ENCODE results near the gene PANX3.

PANX3 gene

DNA sequence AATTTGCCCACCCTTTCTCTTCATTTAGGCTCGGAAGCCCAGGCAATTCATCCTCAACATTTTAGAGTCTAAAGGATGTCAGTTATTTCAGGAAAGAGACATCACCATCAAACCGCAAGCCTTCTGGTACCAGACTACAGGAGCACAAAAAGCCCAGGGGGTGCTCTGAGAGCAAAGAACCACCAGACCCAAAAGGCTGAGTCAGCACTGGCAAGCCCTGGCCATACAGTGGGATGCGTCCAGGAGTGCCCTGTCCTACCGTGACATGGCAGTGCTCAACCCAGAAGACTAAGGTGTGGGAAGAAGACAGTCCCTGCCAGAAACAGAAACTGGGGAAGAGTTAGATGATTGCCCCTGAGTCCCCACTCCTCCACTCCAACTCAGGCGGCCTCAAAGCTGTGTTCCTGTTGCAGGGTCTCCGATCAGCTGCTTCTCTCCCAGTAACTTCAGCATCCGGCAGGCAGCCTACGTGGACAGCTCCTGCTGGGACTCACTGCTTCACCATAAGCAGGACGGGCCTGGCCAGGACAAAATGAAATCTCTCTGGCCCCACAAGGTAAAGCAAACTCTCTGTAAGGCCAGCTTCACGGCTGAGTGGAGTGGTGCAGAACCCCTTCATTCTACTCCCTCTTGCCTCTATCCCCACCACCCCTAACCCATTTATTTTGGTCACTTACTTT is 1.5 kb downstream of the PANX3 start:
- DNase-seq (ENCODE audit: low read depth in 1 of 2, low spot score in 1 of 2) = no peak

DNA sequence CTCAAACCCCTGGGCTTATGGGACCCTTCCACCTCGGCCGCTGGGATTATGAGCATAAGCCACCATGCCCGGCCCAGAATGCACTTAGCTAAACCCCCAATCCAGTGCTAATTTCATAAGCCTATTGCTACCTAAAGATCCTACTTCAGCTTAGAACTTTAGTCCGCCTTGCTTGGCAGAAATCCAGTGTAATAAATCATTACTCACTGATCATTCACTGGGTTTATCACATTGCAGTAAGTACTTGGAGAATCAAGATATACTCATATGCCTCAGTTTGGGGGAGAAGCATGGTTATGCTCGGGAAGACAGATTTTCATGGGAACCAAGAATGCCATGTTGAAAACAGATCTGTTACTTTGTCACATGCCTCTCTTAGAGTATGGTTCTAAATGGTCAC is 7.6 kb downstream of the PANX3 start:
- no peak for DNase-seq (ENCODE audit: low read depth in 1 of 2, low spot score in 1 of 2)

DNA sequence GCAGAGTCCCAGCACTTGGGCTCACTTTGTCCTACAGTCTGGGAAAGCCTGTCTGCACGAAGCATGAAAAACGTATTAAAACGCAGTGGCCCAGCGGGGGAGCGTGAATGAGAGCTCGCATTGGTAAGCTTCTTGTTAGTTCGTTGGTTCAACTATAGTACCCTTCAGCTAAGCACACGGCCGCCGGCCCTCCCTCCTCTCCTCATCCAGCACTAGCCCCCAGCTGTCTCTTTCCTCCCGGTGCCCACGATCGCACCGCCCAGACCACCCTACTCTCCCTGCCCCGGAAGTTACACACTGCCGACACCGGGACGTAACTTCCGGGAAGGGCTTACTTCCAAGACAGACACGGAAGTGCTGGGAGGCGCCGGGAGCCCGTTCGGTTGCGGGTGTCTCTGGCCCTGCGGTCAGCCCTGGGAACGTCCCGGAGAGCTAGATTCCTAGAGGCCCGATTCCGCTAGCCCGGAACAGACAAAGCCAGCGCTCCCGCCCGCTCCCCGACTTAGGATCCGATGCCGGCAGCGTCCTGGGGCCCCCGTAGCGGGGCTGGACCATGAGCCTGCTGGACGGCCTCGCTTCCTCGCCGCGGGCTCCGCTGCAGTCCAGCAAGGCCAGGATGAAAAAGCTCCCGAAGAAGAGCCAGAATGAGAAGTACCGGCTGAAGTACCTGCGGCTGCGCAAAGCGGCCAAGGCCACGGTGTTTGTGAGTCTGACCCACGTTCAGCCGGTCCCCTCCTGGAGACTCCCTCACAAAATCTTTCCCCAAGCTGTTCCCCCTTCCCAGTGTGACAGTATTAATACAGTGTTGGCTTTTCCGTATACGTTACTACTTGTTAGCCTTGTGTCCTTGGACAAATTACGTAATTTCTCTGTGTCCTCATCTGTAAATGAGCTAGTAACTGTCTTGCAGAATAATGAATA is 11.6 kb downstream of the PANX3 start, which contains the start of gene TBRG1:
TSS of gene TBRG1 (plus strand) at position 334 of the 921 bp plus-strand sequence. CDS start at position 554, 220 bp downstream.
- peak; percentile 61 to 75 for DNase-seq (ENCODE audit: low read depth in 1 of 2, low spot score in 1 of 2)

DNA sequence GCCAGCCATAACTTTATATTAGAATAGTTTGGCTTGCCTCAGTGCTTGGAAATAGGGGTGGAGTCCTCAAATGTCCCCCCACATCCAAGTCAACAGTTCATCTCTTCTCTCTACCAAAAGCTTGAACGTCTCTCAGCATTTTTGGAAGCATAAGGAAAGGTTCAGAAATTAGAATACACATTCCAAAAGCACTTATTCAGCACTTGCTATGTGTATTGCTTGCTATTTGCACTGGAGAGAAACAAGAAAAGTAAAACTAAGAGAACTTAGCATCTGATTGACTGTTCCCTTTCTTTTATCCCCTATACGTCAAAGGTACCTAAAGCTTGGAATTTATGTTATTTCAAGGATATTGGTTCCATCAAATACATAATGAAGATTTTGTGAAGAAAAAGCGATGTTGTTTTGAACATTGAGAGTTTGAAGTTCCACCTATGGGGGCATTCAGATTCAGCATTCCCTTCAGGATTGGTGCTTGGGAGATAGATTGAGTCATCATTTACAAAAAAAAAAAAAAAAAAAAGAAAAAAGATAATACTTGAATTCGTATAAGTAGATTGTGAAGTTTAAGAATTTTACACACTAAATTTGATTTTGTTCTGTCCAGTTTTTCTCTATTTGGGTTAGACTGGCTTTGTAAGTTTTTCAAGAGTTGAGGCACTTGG is 12.8 kb downstream of the PANX3 start:
- DNase-seq (ENCODE audit: low read depth in 1 of 2, low spot score in 1 of 2) = no peak

DNA sequence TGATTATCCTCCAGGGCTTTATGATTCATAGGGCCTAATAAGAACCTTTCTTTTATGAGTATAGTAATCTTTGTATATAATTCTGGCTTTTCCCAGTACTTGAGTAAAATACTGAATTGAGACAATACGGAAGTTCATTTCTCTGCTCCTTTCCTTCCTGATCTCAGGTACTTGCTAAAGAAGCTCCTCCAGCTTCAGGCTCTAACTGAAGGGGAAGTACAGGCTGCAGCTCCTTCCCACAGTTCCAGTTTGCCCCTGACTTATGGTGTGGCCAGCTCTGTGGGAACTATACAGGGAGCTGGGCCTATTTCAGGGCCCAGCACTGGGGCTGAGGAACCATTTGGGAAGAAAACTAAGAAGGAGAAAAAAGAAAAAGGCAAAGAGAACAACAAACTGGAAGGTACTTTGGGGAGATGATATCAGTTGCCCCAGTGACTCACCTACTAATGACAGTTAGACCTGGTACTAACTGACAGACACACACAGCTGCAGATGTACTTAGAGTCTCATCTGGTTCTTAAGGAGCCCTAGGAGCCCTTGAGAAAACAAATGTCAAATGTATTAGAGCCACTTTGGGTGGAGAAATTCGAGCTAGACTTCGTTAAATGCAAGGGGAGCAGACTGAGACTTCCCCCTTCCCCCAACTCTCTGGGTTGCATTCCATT is 14.4 kb downstream of the PANX3 start:
- DNase-seq (ENCODE audit: low read depth in 1 of 2, low spot score in 1 of 2) = no peak

DNA sequence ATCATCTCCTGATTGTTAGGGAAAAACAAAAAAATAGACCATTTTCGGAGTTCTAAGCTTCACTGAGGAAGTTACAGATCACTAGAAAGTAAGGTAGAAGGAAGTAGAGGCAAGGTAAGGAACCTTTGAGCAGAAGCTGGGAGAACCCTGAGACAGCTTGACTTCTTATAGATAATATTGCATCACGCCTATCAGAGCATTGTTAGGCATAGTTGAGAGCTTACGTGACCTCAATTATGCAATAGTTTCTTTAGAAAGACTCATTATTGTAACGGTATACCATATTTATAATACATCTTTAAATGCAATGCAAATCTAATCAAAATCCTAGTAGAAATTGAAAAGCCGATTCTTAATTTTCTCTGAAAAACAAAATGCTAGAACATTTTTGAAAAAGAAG is 16.3 kb downstream of the PANX3 start:
- no peak for DNase-seq (ENCODE audit: low read depth in 1 of 2, low spot score in 1 of 2)

DNA sequence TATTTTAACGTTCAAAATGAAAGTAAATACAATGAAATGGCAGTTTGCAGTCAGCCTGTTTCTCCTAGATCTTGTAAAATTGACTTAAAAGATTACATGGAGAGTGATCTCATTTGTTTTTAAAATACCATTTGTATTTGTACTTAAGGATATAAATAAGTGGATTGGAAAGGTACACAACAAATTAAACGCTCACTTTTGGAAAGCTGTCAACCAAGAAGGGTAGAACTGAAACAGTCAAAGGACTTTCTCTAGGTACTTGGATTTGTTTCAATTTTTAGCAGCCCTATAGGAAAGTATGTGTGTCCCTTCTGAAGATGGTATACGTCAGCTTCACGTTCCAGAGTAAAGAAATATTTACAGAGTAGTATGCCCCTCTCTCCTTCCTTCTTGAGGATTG is 18.7 kb downstream of the PANX3 start:
- DNase-seq (ENCODE audit: low read depth in 1 of 2, low spot score in 1 of 2) = no peak

DNA sequence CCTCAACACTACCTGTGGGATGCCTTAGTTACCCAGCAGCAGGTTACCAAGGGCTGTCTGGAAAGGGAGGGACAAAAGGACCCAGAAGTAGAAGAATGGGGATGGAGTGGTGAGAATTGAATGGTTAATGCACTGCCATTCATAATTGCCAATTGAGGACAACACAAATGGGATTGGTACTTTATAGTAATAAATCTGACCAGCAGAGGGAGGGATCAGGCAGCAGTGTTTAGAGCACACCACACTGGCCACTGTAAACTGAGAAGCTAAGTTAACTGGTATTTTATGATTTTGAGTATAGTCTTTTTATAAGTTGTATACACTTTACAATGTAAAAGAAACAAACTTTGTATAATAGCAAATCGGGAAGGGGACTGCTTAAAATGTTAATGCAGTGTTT is 22.1 kb downstream of the PANX3 start:
- no peak for DNase-seq (ENCODE audit: low read depth in 1 of 2, low spot score in 1 of 2)

DNA sequence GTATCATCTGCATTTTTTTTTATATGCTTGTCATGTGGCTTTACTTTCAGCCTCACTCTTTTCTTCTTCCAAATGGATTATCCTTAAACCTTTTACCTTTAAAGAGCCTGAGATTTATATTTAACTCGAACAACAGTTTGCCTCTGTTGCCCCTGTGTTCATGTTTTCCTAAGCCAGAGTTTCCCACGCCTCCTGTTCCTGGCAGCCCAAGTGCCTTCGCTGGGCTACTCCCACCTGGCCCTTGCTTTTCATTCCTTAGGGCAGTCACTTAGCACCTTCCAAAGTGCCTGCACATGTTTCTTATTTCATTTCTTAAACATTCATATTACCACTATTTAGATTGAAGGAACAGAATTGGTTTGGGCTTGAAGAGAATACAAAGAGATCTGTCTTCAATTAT is 24.7 kb downstream of the PANX3 start:
- no peak for DNase-seq (ENCODE audit: low read depth in 1 of 2, low spot score in 1 of 2)

DNA sequence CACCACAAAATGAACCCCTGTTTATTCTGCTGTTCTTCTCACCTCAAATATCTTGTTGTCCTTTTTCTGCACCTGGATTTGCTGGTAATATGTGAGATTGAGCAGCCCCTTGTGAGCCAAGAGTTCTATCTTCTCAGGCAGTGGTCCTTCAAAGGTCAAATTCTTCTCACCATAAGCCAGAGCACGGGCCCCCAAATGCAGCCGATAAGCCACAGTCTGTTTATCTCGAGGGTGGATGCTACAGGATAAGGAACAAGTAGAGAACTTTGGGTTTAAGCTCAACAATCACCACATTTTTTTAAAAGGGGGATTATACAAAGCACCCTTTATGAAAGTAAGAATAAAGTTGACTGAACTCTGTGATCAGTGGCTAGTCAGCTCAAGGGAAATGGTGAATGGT is 27.3 kb downstream of the PANX3 start:
- no peak for DNase-seq (ENCODE audit: low read depth in 1 of 2, low spot score in 1 of 2)

DNA sequence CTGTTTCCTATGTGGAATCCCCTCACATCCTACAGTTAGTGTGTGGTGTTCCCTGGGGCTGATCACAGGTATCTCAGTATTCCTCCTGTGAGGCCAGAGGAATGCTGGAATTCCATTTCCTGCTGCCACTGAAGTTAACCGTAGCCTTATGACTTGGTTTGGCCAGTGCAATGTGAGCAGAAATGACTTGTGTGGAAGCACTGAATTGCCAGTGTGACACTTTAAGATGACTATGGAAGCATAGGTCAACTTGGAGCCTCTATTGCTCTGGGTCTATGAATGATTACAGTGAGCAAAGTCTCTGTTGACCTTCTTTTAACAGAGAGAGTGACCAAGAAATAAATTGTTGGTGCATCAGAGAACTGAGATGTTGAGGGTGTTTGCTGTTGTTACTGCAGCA is 28.0 kb downstream of the PANX3 start:
- no peak for DNase-seq (ENCODE audit: low read depth in 1 of 2, low spot score in 1 of 2)

DNA sequence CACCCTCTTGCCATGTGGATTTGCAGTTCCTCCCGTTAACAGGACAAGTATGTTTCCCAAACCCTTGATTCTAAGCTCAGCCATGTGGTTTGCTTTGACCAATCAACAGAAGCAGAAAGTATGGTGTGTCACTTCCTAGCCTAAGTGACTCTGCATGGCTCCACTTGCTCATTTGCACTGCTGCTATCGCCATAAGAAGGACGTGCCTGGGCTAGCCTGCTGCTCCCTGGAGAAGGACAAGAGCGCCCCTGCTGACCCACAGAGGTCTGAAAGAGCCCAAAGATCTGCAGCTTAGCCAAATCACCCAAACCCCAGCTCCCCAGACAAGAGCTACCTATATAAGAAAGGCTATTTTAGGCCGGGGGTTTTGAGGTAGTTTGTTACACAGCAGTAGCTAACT is 29.4 kb downstream of the PANX3 start:
- DNase-seq (ENCODE audit: low read depth in 1 of 2, low spot score in 1 of 2) = no peak

DNA sequence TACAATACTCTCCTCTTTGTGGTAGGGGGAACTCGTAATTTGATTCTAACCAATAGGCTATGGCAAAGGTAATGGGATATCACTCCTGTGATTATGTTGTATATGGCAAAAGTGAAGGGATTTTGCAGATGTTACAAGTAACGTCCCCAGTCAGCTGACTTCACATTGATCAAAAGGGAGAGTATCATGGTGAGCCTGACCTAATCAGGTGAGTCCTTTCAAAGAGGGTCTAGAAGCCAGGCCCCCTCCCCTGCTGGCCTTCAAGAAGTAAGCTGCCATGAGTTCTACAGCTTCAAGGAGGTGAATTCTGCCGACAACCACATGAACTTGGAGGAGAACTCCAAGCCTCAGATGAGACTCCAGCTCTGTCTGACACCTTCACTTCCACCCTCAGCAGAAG is 31.4 kb downstream of the PANX3 start:
- DNase-seq (ENCODE audit: low read depth in 1 of 2, low spot score in 1 of 2) = no peak

DNA sequence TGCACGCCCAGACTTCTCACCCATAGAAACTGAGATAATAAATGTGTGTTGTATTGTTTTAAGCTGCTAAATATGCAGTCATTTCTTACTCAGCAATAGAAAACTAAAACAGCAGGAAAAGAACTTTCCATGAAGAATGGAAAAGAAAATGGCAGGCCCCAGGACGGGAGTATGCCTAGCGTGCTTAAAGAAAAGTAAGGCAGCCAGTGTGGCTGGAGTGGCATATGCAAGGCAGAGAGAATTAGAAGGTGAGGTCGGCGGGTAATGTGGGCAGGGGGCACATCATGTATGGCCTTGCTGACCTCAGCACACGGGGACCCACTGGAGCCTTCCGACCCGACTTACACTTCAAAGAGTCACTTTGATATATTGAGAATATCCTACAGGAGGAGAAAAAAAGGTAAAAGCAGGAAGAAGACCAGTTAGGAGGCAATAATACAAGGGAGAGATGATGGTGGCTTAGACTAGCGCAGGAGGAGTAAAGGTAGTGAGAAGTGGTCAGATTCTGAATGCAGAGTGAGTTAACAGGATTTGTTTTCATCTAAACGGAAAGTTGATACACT is 31.9 kb downstream of the PANX3 start:
- DNase-seq (ENCODE audit: low read depth in 1 of 2, low spot score in 1 of 2) = no peak

DNA sequence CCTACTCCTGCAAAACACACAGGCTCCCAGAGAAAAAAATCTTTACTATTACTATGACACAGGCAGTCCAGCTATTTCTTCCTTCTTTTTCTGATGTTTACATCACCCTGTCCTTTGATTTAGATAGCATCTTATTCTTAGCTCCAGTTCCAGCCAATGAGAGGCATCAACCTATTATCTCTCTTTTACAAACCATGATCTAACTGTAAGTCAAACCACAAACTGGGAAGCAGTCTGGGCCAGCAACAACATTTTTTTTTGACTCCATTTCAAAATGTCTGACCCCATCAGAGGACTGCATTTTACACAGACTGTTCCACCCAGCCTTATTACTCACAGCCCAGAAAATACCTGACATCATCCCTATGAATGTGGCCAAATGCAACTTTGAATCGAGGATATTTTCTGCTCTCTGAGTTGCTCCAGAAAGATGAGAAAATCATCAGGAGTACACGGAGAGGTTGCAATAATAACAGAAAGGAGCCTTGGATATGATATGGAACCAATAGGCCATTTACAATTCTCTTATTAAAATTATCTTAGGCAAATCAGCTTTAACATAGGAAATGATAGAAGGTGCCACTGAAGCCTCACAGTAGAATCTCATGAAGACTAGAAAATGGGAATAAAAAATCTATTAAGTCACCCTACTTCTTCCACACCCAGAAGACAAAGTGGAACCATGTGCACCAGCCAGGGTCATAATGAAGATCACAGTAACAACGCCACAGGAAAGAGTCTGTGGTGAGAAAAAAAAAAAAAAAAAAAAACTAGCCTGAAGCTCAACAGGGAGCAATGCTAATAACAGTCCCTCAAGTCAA is 32.6 kb downstream of the PANX3 start:
- no peak for DNase-seq (ENCODE audit: low read depth in 1 of 2, low spot score in 1 of 2)

DNA sequence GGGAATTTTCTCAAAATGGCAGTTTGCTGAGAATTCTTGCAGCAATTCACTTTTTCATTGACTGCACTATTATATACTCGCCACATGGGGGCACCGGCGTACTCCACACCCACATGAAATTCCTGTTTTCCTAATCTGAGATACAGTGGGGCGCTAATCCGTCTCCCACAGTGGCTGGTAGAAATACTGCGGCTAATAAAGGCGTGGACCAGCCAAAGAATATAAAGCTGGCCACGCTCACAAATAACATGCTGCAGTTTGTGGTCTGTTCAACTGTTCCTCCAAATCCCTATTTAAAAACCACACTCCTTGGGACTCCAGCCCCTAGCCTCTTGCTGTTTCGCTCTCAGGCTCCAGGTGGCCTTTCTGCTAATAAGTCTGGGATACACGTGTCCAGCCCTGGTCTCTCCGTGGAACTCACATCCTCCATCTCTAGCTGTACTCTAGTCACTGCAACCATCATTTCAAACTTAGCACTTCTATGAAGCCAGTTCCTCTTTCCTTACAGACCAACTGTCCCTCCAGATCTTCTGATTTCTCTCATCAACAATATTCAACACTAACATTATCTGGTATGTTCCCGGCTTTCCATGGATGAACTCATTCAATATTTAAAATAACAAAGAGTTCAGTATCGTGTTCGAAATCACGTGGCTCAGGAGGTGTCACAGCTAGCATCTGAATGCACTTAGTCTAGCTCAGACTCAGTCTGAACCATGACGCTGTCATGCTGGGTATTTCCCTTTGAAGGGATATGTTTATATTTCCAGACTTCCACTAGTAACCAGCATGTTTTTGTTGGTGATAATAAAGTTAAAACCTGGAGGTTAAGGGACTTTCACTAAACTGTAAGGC is 33.4 kb downstream of the PANX3 start:
- DNase-seq (ENCODE audit: low read depth in 1 of 2, low spot score in 1 of 2) = no peak

DNA sequence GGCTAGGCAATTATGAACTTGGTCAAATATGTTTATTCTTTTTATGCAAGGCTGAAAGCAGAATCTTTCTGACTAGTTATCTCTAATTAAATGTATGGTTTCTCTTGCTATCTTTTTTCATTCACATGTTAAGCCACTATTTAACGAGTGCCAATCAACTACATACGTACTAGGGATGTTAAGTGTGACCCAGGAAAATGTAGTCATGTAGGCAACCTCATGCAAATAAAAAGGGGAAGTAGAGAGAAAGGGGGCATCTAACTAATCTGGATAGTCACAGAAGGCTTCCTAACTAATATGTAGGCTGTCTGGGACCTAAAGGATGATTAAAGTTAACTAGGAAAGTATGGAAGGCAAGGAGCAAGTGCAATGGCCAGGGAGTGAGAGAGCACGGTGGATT is 34.9 kb downstream of the PANX3 start:
- no peak for DNase-seq (ENCODE audit: low read depth in 1 of 2, low spot score in 1 of 2)

DNA sequence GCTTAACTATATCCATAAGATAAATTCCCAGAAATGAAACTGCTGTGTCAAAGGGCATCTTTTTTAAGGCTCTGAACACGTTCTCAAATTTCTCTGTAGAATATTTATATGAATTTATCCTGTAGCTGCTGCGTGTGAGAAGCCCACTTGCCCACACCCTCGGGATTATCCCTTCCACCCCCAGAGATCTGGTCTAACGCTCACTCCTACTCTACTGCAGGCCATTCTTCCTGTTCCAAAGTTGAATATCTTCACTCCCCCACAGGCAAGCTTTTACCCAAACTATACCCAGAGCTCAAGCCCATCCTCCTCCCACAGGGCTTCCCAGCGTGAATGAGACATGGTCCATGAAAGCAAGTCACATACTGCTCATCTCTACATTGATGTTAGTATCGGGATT is 37.4 kb downstream of the PANX3 start:
- DNase-seq (ENCODE audit: low read depth in 1 of 2, low spot score in 1 of 2) = no peak
